Panc1 (cell line): Measurements from ENCODE around the gene ARPC1B.

Source experiments
- CTCF ChIP-seq: fragments of 450-650 bp; IDR thresholded peaks from 2 replicates; pipeline ENCODE4 v1.5.1; 2017; ENCODE audit warnings: mild to moderate bottlenecking
- POLR2AphosphoS5 ChIP-seq: IDR thresholded peaks from 2 replicates; pipeline ENCODE4 v1.6.1; 2012; ENCODE audit warnings: mild to moderate bottlenecking, low read depth, low read length, moderate library complexity
- SIN3A ChIP-seq: IDR thresholded peaks from 2 replicates; pipeline ENCODE4 v1.6.1; 2012; ENCODE audit warnings: low read depth, mild to moderate bottlenecking, low read length, moderate library complexity, borderline replicate concordance; ENCODE audit not compliant: insufficient read depth
- TF ChIP-seq, protein P1 (sequence below), 2 experiments: IDR thresholded peaks; 2 replicates each; pipeline ENCODE4 v1.6.1; 2011 to 2012; ENCODE audit warnings: low read depth in 2 of 2, control low read depth in 1 of 2, low read length in 1 of 2, mild to moderate bottlenecking in 1 of 2, moderate library complexity in 1 of 2; ENCODE audit not compliant: insufficient read depth in 1 of 2

DNA sequence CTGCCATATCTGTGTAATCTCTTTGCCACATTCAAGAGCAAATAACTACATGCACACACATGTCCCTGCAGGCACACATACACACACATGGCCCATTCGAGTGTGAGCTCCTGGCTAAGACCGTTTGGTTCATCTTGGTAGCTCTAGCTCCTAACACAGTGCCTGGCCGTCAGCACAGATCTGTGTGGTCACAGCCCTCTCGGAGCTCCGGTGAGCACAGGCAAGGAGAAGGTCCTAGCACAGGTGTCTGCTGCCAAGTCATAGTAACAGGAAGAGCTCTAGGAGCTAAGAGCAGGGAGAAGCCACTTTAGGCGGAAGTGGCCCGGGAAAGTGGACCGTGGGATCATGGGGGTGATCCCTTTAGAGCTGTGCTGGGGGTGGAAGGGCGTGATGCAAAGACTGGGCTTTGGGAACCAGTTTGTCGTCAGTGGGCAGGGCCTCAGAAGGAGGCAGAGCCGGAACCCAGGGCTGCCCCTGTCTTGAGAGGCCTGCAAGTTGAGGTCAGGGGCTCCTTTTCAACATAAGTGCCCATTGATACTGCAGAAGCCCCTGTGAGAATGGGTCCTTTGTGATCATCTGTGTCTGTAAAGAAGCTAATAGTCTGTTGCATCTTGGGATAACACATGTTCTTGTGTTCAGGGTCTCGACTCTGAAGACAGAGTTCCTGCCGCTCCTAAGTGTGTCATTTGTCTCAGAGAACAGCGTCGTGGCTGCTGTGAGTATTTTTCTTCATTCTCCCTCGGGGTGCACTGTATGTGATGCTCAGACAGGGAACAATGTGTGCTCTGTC lies 16.6 kb upstream of the ARPC1B start:
- TF ChIP-seq CTCF (no peak), POLR2AphosphoS5 (no peak), SIN3A (no peak)
- TF ChIP-seq, protein P1, sequence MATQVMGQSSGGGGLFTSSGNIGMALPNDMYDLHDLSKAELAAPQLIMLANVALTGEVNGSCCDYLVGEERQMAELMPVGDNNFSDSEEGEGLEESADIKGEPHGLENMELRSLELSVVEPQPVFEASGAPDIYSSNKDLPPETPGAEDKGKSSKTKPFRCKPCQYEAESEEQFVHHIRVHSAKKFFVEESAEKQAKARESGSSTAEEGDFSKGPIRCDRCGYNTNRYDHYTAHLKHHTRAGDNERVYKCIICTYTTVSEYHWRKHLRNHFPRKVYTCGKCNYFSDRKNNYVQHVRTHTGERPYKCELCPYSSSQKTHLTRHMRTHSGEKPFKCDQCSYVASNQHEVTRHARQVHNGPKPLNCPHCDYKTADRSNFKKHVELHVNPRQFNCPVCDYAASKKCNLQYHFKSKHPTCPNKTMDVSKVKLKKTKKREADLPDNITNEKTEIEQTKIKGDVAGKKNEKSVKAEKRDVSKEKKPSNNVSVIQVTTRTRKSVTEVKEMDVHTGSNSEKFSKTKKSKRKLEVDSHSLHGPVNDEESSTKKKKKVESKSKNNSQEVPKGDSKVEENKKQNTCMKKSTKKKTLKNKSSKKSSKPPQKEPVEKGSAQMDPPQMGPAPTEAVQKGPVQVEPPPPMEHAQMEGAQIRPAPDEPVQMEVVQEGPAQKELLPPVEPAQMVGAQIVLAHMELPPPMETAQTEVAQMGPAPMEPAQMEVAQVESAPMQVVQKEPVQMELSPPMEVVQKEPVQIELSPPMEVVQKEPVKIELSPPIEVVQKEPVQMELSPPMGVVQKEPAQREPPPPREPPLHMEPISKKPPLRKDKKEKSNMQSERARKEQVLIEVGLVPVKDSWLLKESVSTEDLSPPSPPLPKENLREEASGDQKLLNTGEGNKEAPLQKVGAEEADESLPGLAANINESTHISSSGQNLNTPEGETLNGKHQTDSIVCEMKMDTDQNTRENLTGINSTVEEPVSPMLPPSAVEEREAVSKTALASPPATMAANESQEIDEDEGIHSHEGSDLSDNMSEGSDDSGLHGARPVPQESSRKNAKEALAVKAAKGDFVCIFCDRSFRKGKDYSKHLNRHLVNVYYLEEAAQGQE (IDR thresholded peaks at IDR 0.05; ENCODE audit: insufficient read depth in 1 of 2, low read depth in 2 of 2, low read length in 1 of 2) = no peak
